Smooth muscle cell (in vitro differentiated cells): ENCODE measurements around the gene CASKIN1. TPM values are rescaled to one million over a fixed set of nuclear protein-coding genes. Genes with fewer than 3 reads are reported as not detected.

Source experiments
- DNase-seq: peaks from one replicate; lab custom pipeline; 2025; ENCODE audit not compliant: unreplicated experiment; lab: John Stamatoyannopoulos, UW
- H2AFZ ChIP-seq: fragments of 200-600 bp; sonication (generic); 2 replicates; pipeline ENCODE4 v1.6.0; 2016; ENCODE audit warnings: antibody characterized with exemption, low read depth, mild to moderate bottlenecking
- H3F3A ChIP-seq: fragments of 200-600 bp; sonication (generic); 2 replicates; pipeline ENCODE4 v1.6.0; 2017; ENCODE audit warnings: antibody characterized with exemption, low read depth
- H3K27ac ChIP-seq: fragments of 200-600 bp; sonication (generic); 2 replicates; pipeline ENCODE4 v1.5.1; 2016; ENCODE audit warnings: low read depth, mild to moderate bottlenecking
- H3K27me3 ChIP-seq: fragments of 200-600 bp; sonication (generic); 2 replicates; pipeline ENCODE4 v1.6.1; 2016; ENCODE audit warnings: low read depth, mild to moderate bottlenecking
- H3K36me3 ChIP-seq: fragments of 200-600 bp; sonication (generic); 2 replicates; pipeline ENCODE4 v1.5.1; 2016; ENCODE audit warnings: low read depth
- H3K4me1 ChIP-seq: fragments of 200-600 bp; sonication (generic); 2 replicates; pipeline ENCODE4 v1.5.1; 2016; ENCODE audit warnings: low read depth
- H3K4me2 ChIP-seq: fragments of 200-600 bp; sonication (generic); 2 replicates; pipeline ENCODE4 v1.6.0; 2016; ENCODE audit warnings: mild to moderate bottlenecking
- H3K4me3 ChIP-seq: fragments of 200-600 bp; sonication (generic); 2 replicates; pipeline ENCODE4 v1.5.1; 2016; ENCODE audit warnings: mild to moderate bottlenecking
- H3K79me2 ChIP-seq: fragments of 200-600 bp; sonication (generic); 2 replicates; pipeline ENCODE4 v1.6.0; 2016; ENCODE audit warnings: low read depth, mild to moderate bottlenecking
- H3K9ac ChIP-seq: fragments of 200-600 bp; sonication (generic); 2 replicates; pipeline ENCODE4 v1.6.0; 2016; ENCODE audit warnings: low read depth
- H3K9me3 ChIP-seq: fragments of 200-600 bp; sonication (generic); replicated peaks from 2 replicates; pipeline ENCODE4 v1.5.1; 2016; ENCODE audit warnings: low read depth
- H4K20me1 ChIP-seq: fragments of 200-600 bp; sonication (generic); 2 replicates; pipeline ENCODE4 v1.6.0; 2016; ENCODE audit warnings: low read depth
- WGBS: methylation state at CpG from one replicate; pipeline ENCODE4 v1.1.7; 2016; ENCODE audit warnings: low lambda C conversion rate; 5-methylcytosine and 5-hydroxymethylcytosine counted together
- polyA plus RNA-seq: library from polyadenylated mRNA; unstranded; fragments of >200 nt; fragmentation: Nextera tagmentation; extraction: Ambion mirVana; gene quantifications from 2 replicates; pipeline ENCODE4 v1.2.1, GENCODE V29; 2016
- total RNA-seq: library from RNA; depleted of rRNA; stranded (reverse); fragments of >200 nt; gene quantifications from 2 replicates; pipeline ENCODE4 v1.2.3, GENCODE V29; 2014
- TF ChIP-seq, protein P1 (sequence below): fragments of 200-600 bp; sonication (generic); IDR thresholded peaks from 2 replicates; pipeline ENCODE4 v1.5.1; 2017; ENCODE audit warnings: borderline replicate concordance, mild to moderate bottlenecking, antibody characterized with exemption; ENCODE audit not compliant: insufficient read depth, poor library complexity, severe bottlenecking

Gene CASKIN1, protein sequence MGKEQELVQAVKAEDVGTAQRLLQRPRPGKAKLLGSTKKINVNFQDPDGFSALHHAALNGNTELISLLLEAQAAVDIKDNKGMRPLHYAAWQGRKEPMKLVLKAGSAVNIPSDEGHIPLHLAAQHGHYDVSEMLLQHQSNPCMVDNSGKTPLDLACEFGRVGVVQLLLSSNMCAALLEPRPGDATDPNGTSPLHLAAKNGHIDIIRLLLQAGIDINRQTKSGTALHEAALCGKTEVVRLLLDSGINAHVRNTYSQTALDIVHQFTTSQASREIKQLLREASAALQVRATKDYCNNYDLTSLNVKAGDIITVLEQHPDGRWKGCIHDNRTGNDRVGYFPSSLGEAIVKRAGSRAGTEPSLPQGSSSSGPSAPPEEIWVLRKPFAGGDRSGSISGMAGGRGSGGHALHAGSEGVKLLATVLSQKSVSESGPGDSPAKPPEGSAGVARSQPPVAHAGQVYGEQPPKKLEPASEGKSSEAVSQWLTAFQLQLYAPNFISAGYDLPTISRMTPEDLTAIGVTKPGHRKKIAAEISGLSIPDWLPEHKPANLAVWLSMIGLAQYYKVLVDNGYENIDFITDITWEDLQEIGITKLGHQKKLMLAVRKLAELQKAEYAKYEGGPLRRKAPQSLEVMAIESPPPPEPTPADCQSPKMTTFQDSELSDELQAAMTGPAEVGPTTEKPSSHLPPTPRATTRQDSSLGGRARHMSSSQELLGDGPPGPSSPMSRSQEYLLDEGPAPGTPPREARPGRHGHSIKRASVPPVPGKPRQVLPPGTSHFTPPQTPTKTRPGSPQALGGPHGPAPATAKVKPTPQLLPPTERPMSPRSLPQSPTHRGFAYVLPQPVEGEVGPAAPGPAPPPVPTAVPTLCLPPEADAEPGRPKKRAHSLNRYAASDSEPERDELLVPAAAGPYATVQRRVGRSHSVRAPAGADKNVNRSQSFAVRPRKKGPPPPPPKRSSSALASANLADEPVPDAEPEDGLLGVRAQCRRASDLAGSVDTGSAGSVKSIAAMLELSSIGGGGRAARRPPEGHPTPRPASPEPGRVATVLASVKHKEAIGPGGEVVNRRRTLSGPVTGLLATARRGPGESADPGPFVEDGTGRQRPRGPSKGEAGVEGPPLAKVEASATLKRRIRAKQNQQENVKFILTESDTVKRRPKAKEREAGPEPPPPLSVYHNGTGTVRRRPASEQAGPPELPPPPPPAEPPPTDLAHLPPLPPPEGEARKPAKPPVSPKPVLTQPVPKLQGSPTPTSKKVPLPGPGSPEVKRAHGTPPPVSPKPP (N-terminal part only)
- total RNA-seq (0.45 TPM in 2 replicates), polyA plus RNA-seq (0.09 and 0.77 TPM in 2 replicates)

DNA sequence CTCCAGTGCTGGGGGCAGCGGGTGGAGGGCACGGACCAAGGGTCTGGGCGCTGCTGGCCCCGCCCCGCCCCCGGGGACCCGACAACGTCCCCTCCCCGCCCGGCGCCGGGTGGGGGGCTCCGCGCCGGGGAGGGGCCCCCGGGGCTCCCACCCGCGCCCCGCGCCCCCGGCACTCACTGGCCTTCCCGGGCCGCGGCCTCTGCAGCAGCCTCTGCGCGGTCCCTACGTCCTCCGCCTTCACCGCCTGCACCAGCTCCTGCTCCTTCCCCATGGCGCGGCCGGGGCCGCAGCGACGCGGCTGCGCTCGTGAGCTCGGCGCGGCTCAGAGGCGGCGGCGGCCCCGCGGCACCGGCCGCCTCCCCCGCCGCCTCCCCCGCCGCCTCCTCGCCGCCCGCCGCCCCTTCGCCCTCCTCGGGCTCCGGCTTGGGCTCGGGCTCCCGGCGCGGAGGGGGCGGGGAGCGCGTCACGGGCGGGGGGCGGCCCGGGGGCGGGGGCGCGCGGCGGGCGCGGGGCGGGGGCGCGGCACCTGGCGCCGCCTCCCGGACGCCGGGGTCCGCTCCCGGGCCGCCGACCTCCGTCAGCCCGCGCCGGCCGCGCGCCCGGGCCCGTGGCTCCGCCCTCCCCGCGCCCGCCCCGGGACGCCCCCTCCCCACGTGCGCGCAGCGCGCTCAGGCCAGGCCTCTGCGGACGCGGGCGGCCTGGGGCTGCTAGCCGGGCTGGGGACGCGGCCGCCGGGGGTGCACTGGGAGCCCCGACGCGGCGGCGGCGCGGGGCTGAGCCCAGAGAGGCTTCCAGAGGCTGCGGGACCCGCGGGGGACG is at the start of gene CASKIN1:
Gene CASKIN1, minus strand, starts transcription at position 444 of the 819 bp plus-strand sequence. Its CDS starts 173 bp downstream, at position 271.
- no peaks in the 10 kb centered on the region for H3K79me2 ChIP-seq
- H3K9ac ChIP-seq = no peak within 1 kb of the TSS
- no peak for DNase-seq
- H3K4me2 ChIP-seq = peak within 1 kb of the TSS; percentile 88
- TF ChIP-seq, protein P1, sequence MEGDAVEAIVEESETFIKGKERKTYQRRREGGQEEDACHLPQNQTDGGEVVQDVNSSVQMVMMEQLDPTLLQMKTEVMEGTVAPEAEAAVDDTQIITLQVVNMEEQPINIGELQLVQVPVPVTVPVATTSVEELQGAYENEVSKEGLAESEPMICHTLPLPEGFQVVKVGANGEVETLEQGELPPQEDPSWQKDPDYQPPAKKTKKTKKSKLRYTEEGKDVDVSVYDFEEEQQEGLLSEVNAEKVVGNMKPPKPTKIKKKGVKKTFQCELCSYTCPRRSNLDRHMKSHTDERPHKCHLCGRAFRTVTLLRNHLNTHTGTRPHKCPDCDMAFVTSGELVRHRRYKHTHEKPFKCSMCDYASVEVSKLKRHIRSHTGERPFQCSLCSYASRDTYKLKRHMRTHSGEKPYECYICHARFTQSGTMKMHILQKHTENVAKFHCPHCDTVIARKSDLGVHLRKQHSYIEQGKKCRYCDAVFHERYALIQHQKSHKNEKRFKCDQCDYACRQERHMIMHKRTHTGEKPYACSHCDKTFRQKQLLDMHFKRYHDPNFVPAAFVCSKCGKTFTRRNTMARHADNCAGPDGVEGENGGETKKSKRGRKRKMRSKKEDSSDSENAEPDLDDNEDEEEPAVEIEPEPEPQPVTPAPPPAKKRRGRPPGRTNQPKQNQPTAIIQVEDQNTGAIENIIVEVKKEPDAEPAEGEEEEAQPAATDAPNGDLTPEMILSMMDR = no peak
- H3K9me3 ChIP-seq = no peaks in the 10 kb centered on the region
- under 1% methylated on average over 18 of the region's 129 CpGs for WGBS
- peak within 1 kb of the TSS; percentile 46 for H3K4me3 ChIP-seq
- no peaks in the 10 kb centered on the region for H4K20me1 ChIP-seq
- H3K27ac ChIP-seq = no peak within 1 kb of the TSS
- no peaks in the 10 kb centered on the region for H3K4me1 ChIP-seq
- peaks cover 43% of the 10 kb centered on the region for H3K27me3 ChIP-seq
- H2AFZ ChIP-seq = no peak within 1 kb of the TSS
- H3F3A ChIP-seq = no peaks in the 10 kb centered on the region
- no peaks in the 10 kb centered on the region for H3K36me3 ChIP-seq

DNA sequence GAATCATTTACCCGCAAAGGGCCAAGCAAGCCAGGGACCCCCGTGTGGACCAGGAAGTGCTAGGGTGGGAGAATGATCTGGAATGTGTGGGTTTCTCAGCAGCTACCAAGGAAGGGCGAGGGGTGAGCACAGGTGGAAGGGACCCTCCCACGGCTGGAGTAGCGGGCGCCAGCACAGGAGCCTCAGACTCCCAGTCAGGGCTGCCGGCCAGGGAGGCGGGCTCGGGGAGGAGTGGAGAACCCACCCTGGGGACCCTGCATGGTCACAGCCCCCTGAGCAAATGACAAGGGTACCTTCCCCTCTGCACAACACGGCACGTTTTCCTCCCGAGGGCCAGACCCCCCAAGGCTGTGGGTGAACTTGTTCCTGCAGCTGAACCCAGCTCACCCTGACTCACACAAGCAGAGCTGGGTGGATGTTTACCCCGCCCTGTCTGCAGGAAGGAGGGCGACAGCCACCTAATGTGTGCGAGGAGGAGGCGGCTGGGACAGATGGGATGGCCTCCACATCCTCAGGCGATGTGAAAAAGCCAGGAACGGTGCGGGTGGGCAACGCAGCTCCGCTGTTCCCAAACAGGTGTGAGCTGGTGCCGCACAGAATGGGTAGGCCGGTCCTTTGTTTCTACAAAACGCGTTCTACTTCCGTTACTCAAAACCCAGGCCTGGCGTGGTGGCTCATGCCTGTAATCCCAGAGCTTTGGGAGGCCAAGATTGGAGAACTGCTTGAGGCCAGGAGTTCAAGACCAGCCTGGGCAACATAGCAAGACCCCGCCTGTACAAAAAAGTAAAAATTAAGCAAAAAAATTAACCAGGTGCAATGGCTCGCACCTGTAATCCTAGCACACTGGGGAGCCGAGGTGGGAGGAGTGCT is 48.8 kb upstream of the CASKIN1 start:
- no peak overlapping the region for H3K4me2 ChIP-seq
- no peak overlapping the region for H3K4me3 ChIP-seq
- no peak overlapping the region for H2AFZ ChIP-seq
- H3K27me3 ChIP-seq = no peaks in the 10 kb centered on the region
- no peak overlapping the region for H3K27ac ChIP-seq
- peaks cover 4% of the 10 kb centered on the region for H3K4me1 ChIP-seq
- H4K20me1 ChIP-seq = no peaks in the 10 kb centered on the region
- no peaks in the 10 kb centered on the region for H3K36me3 ChIP-seq
- peaks cover 28% of the 10 kb centered on the region for H3K79me2 ChIP-seq
- H3K9me3 ChIP-seq = no peaks in the 10 kb centered on the region
- H3F3A ChIP-seq = no peaks in the 10 kb centered on the region
- no peak overlapping the region for H3K9ac ChIP-seq
- TF ChIP-seq, protein P1 = no peak
- no peak for DNase-seq
- 95% methylated on average over 30 of the region's 30 CpGs for WGBS

DNA sequence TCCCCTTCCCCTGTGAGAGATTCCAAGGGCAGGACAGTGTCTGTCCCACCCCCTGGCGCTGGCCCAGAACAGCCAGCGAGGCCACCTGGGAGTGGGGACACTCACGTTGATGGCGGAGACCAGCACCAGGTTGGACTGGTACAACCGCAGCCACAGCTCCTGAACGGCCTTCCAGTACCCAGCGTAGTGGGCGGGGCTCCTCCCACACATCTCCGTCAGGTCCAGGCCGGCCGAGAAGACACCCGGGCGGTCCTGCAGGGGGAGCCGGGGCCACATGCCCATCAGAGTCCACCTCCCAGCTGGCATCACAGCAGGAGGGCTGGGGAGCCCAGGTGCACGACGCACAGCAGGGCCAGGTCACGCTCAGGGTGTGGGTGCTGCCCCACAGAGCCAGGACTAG is 47.9 kb upstream of the CASKIN1 start:
- Histone ChIP-seq H3K27me3 (no peaks in the 10 kb centered on the region), H3F3A (peaks cover 6% of the 10 kb centered on the region), H4K20me1 (no peaks in the 10 kb centered on the region), H3K79me2 (peaks cover 20% of the 10 kb centered on the region), H3K9me3 (no peaks in the 10 kb centered on the region), H2AFZ (no peak overlapping the region), H3K27ac (no peak overlapping the region), H3K9ac (no peak overlapping the region), H3K4me1 (no peaks in the 10 kb centered on the region), H3K36me3 (no peaks in the 10 kb centered on the region), H3K4me2 (no peak overlapping the region), H3K4me3 (no peak overlapping the region)
- 87% methylated on average over 17 of the region's 17 CpGs for WGBS
- DNase-seq = no peak
- TF ChIP-seq, protein P1 = no peak
